Stimulated activated effector memory CD8-positive, alpha-beta T cell treated with anti-CD3 and anti-CD28 coated beads, Interleukin-12 subunit alpha, Interleukin-12 subunit beta, amount 100 ng/mL, for 72 hours (primary cell): ENCODE data around the gene CEBPE.
A peak's percentile ranks its signal among the peaks of the same experiment; 100 is the strongest.

Experiments used
- ATAC-seq: fragments of 150-1000 bp; cut with Tn5 transposase; 2 replicates; pipeline ENCODE4 v1.10.0; 2021
- DNase-seq, 2 donors: peaks; one replicate each; pipeline ENCODE4 v3.0.0; 2021 to 2022; ENCODE audit warnings: low spot score in 2 of 2
- H3K27ac Mint-ChIP-seq: one replicate; pipeline ENCODE4 v1.8.0; 2022; ENCODE audit warnings: mild to moderate bottlenecking, mixed read lengths
- H3K36me3 Mint-ChIP-seq: one replicate; pipeline ENCODE4 v1.8.0; 2022; ENCODE audit warnings: mild to moderate bottlenecking, mixed read lengths
- H3K4me1 Mint-ChIP-seq: one replicate; pipeline ENCODE4 v1.8.0; 2022; ENCODE audit warnings: mixed read lengths
- H3K4me3 Mint-ChIP-seq: one replicate; pipeline ENCODE4 v1.8.0; 2022; ENCODE audit warnings: mild to moderate bottlenecking, mixed read lengths
- H3K9me3 Mint-ChIP-seq: one replicate; pipeline ENCODE4 v1.8.0; 2022; ENCODE audit warnings: mixed read lengths

The CEBPE gene

DNA sequence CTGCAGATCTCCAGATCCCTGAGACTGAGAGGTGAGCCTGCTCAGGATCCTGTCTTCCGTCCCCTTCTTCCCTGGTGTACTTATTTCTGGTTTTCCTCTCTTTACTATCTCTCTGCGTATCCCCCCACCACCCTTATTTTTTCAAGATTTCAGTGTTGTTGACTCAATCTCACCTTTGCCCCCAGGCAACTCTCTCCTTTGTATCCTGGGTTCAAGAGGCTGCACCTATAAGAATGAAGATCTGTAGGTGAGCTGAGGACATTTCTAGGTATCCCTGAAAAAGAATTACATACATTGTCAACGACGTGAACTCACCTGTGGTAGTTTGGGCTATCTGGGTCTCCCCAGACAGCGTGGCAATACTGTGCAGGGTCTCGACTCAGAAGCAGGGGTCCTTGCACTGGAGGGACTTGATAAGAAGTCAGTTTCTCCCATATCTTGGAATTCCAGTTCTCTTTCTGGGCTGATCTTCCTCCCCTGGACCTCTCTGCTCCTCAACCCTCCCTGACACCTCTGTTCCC lies 14.9 kb downstream of the CEBPE start:
- no peak for ATAC-seq
- Mint-ChIP-seq H3K27ac (no peak overlapping the region), H3K4me1 (peaks cover 6% of the 10 kb centered on the region), H3K9me3 (no peaks in the 10 kb centered on the region), H3K36me3 (peaks cover 5% of the 10 kb centered on the region), H3K4me3 (no peak overlapping the region)
- DNase-seq = no peak

DNA sequence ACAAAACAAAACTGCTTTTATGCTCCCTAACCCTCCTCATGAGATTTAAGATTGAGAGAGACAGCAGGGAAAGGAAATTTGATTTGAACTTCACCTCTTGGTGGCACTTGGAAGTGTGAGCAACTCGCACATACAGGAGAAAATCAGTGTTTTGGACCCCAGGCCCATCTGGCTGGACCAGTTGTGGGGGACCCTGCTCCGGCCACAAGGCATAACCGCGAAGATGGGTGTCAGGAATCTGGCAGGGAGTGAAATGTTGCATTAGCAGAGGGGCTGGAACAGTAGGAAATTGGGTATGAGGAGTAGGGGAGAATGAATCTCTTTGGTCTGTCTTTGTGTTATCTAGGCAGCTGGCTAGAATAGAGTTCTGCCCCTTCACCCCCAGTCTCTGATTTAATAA lies 15.5 kb downstream of the CEBPE start:
- Mint-ChIP-seq H3K4me3 (no peak overlapping the region), H3K36me3 (peaks cover 11% of the 10 kb centered on the region), H3K27ac (no peak overlapping the region), H3K9me3 (no peaks in the 10 kb centered on the region), H3K4me1 (peaks cover 6% of the 10 kb centered on the region)
- ATAC-seq (no peak), DNase-seq (no peak)

DNA sequence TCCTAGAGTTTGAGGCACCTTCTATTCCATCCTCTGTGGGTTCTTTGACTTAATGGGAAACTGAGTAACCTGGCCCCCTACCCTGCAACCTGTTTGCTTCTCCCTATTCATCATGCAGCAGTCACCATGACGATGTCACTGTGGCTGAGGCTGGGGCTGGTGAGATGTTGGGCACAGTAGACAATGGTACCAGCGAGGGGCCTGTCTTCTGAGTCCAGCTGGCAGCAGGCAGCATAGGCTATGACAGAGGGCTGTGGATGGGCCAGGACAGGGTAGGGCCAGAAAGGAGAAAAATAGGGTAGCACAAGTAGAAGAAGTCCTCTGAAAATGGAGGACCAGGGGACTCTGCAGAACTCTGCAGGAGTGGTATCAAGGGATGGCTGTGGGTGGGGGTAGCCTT lies 16.3 kb downstream of the CEBPE start:
- peaks cover 18% of the 10 kb centered on the region for H3K36me3 Mint-ChIP-seq
- no peak for ATAC-seq
- no peaks in the 10 kb centered on the region for H3K9me3 Mint-ChIP-seq
- DNase-seq = no peak
- no peak overlapping the region for H3K27ac Mint-ChIP-seq
- no peak overlapping the region for H3K4me3 Mint-ChIP-seq
- H3K4me1 Mint-ChIP-seq = peaks cover 6% of the 10 kb centered on the region

DNA sequence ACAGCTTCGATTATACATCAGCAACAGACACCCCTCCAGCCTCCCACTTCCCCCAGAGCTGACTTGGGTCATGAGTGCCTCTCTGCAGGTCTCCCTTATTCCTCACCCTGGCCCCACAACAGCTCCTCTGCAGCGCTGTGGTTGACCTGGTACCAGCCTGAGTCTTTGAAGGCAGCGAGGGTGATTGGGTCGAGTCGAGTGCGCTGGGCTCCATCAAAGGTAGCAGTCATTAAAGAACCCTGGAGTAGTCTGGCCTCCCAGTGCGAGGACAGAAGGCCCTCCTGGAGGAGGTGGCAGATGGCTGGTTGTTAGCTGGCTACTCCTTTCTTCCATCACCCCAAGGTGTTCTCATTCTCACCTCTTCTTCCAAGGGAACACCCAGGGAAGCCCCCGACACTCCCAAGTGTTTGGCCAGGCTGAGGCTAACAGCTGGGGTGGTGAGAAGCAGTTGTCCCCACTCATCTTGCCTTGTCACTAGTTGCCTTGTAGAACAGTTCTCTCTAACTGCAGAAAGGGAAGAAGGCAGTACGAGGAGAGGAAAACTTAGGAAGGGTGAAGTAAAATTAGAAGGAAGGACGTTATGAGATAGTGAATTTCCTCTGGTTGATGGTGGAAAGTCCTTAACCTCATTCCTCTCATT lies 16.9 kb downstream of the CEBPE start:
- H3K27ac Mint-ChIP-seq = no peak overlapping the region
- H3K4me1 Mint-ChIP-seq = peaks cover 13% of the 10 kb centered on the region
- ATAC-seq = peak; percentile 12
- H3K9me3 Mint-ChIP-seq = no peaks in the 10 kb centered on the region
- DNase-seq = no peak
- peaks cover 25% of the 10 kb centered on the region for H3K36me3 Mint-ChIP-seq
- H3K4me3 Mint-ChIP-seq = no peak overlapping the region

DNA sequence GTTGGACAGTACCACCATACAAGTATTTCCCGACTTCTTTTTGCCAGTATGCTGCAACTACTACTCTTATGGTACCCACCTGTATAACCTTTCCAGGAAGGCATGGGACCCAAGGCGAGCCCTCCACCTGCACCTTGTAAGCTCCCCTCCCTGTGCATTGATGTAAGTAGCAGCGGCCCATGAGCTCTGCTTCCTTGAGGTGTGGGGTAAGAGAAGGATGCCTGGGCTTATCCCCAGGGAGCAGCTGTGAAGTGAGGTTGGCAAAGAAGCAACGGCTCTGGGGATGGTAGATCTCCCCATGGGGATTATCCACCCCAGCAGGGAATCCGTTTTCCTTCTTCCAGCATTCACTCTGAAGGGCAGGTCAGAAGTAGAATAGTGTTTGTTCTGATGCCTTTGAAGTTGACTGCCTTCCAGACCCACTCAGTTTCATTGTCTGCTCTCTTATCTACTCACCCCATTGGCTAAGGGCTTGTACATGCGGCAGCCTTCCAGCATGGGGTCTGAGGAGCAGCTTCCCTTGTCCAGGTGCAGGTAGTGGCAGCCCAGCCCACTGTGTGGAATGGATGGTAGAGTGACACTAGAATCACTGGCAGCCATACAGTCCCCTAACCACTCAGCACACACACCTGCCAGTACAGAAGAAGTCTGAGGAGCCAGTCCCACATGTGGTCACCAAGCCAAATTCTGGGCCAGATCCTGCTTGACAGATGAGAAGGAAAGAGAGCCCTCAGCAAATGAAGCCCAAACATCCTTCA lies 17.7 kb downstream of the CEBPE start:
- no peak overlapping the region for H3K27ac Mint-ChIP-seq
- no peak for DNase-seq
- ATAC-seq = no peak
- H3K4me1 Mint-ChIP-seq = peaks cover 20% of the 10 kb centered on the region
- H3K4me3 Mint-ChIP-seq = no peak overlapping the region
- H3K36me3 Mint-ChIP-seq = peaks cover 31% of the 10 kb centered on the region
- H3K9me3 Mint-ChIP-seq = no peaks in the 10 kb centered on the region

DNA sequence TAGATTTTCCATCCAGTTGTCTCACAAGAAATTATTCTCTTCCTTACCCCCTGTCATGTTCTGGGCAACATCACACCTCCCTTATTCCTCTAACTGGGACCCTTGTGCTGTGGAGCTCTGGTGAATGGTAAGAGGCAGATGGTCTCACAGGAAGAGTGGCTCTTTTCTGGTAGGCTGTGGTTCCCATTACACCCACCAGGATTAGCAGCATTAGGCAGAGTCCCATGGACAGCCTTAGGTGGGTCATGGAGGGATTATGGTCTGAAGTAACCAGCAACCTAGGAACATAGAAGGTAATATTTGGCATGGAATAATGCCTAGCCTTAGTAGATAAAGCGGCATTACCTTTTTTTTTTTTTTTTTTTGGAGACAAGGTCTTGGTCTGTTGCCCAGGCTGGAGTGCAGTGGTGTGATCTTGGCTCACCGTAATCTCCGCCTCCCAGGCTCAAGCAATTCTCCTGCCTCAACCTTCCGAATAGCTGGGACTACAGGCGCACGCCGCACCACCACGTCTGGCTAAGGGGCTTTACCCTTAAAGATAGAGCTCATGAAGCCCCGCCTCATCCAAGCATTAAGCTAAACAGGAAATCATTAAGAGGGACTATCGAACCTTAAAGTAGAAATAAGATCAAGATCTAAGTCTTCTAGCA lies 19.7 kb downstream of the CEBPE start:
- Mint-ChIP-seq H3K27ac (no peak overlapping the region), H3K4me1 (peaks cover 20% of the 10 kb centered on the region), H3K36me3 (peaks cover 31% of the 10 kb centered on the region), H3K9me3 (no peaks in the 10 kb centered on the region), H3K4me3 (no peak overlapping the region)
- ATAC-seq (no peak), DNase-seq (no peak)

DNA sequence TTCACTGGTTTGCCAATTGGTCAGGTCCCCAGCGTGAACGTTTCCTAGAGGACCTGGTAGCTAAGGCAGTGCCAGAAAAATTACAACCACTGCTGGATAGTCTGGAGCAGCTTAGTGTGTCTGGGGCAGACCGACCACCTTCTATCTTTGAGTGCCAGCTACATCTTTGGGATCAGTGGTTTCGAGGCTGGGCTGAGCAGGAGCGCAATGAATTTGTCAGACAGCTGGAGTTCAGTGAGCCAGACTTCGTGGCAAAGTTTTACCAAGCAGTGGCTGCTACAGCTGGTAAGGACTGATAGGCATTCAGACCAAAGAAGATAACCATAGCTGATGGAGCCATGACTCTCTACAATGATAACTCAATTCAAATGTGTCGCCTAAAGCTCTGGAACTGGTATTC lies 21.3 kb downstream of the CEBPE start:
- Mint-ChIP-seq H3K9me3 (no peaks in the 10 kb centered on the region), H3K4me3 (no peak overlapping the region), H3K36me3 (peaks cover 31% of the 10 kb centered on the region), H3K4me1 (peaks cover 20% of the 10 kb centered on the region), H3K27ac (no peak overlapping the region)
- DNase-seq = no peak
- ATAC-seq = no peak

DNA sequence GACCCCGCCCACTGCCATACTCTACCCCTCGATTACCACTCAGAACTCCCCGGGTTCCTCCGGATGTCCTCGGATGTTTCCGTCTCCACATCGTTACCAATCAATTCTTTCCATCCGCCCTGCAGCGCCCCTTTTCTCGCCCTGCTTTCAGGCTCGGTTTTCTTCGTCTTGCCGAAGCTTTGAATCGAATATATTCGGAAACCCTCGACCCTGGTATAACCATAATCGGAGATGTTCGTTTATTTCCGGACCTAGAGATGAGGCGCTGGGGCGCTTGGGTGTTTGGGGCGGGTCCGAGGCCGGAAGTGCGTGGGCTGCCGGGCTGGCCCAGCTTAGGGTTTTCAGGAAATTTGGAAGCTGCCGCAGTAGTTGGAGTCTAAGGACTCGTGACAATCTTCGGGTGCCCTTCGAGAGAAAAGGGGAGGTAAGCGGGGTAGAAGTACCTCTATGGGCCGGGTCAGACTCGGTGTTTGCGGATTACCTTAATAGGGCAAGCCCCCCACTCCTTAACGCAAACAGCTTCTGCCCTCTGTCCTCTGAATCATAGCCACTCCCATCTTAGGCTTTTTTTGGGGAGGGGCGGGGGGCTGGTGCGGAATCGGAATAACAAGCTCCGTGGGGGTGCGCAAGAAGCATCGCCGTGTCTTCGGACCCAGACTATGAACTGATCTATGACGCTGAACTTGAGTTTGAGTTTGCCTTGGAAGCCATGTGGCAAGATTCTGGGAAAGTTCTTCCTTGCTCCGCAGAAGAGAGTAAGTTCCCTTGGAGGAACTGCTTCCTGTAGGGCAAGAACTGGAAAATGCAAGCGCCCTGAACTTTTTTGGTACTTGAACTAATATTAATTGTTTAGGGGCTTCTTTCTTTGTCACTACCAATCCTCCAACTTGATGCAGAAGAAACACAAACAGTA lies 23.6 kb downstream of the CEBPE start, which contains the start of gene C14orf119:
TSS of gene C14orf119 (plus strand) at position 310 of the 913 bp plus-strand sequence. CDS start 2,154 bp downstream, outside the sequence.
- no peak for DNase-seq
- Mint-ChIP-seq H3K4me1 (peaks cover 23% of the 10 kb centered on the region), H3K9me3 (no peaks in the 10 kb centered on the region), H3K4me3 (no peak within 1 kb of the TSS), H3K36me3 (peaks cover 31% of the 10 kb centered on the region), H3K27ac (no peak within 1 kb of the TSS)
- ATAC-seq = peak; percentile 95

DNA sequence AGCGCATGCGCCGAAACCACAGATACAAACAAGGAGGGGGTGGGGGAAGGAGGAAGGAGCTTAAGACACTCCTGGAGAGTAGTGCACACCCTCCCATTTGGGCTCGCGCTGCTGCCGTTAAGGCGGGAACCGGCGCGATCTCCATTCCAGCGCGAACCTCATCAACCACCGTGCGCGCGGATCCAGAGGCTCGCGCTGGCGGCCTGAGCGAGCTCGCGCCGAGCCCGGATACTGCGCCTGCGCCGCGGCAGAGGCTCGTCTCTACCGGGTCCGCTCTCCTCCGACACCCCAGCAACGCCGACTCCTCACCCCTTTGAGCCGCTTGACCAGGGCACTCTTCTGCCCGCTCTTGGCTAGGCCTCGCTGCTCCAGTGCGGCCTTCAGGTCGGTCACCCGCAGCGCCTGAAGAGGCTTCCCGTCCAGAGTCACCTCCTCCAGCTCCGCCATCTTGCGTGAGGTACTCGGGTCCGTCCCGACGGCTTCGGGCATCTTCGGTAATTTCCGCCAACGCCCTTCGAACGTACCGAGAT lies 24.3 kb downstream of the CEBPE start, which contains the start of gene ACIN1:
TSS of gene ACIN1 (minus strand) at position 471 of the 530 bp plus-strand sequence. CDS start at position 447, 24 bp downstream.
- Mint-ChIP-seq H3K27ac (no peak within 1 kb of the TSS), H3K4me1 (peaks cover 25% of the 10 kb centered on the region), H3K36me3 (peaks cover 31% of the 10 kb centered on the region), H3K9me3 (no peaks in the 10 kb centered on the region), H3K4me3 (no peak within 1 kb of the TSS)
- DNase-seq (peak; percentile 99 to 100), ATAC-seq (peak; percentile 67)

DNA sequence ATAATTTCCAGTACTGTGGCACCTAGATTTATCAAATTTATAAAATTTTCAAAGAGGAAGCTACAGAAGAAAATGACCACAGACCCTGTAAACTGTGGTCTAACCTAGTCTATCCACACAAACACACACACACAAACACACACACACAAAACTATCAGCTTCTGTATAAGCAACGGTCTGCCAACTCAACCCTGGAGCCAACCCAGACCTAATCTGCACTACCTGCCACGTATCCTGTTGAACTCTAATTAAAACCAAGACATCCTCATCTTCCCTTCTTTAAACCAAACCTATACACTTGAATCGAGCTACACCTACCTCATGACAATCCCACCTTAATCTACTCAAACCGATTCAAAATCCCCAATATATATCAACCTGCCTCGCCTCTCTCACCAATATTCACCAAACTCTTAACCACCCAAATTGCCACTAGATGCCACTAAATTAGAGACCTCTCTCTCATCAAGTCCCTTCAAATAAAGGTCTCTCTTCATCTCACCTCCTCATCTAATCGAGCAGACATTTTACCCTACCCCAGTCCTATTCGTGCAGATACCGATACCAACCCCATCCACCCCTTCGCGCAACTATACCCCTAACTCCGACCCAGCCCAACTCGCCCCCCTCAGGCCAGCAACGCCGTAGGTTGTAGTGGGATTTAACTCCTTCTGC lies 24.9 kb downstream of the CEBPE start:
- Mint-ChIP-seq H3K4me1 (peaks cover 30% of the 10 kb centered on the region), H3K27ac (no peak overlapping the region), H3K9me3 (no peaks in the 10 kb centered on the region), H3K36me3 (peaks cover 26% of the 10 kb centered on the region), H3K4me3 (no peak overlapping the region)
- DNase-seq (no peak), ATAC-seq (no peak)

DNA sequence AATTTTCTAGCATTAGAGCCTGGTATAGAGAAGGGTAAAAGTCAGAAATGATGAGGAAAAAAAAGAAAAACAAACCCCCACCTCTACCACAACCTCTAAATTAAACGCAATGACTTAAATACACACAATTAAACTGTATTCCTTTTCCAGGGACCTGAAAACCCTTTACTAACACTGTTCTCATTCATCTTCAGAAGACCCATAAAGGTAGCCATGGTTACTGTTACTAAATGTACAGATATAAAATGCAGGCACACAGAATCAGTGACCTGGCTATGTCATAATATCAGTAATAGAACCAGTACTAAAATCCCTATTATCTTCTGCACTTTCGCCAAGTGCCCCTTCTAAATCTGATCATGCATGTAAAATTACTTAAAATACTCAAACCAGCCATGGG lies 25.5 kb downstream of the CEBPE start:
- H3K36me3 Mint-ChIP-seq = peaks cover 20% of the 10 kb centered on the region

DNA sequence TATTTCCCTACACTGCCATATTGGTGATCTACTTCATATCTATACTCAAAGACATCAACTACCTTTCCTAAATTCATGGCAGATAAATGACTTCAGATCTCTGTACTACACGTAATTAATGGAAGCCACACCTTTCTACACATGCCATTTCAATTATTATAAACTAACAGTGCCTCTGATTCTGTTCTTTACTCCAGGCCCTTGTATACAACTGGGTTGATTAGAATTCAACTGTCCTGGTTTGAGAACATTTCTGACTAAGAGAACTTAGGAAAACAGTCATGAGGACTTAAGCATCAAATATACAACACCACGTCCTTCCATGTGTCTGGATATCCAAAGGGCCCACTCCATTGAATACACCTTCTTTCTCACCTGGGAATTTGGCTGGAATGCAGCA lies 26.0 kb downstream of the CEBPE start:
- H3K9me3 Mint-ChIP-seq = no peaks in the 10 kb centered on the region
- no peak overlapping the region for H3K4me3 Mint-ChIP-seq
- peaks cover 30% of the 10 kb centered on the region for H3K4me1 Mint-ChIP-seq
- peaks cover 16% of the 10 kb centered on the region for H3K36me3 Mint-ChIP-seq
- H3K27ac Mint-ChIP-seq = no peak overlapping the region
- no peak for ATAC-seq
- DNase-seq = no peak

More for the DNA sequence above, 25.5 kb downstream of the CEBPE start:
- ATAC-seq (no peak), DNase-seq (no peak)
- peaks cover 30% of the 10 kb centered on the region for H3K4me1 Mint-ChIP-seq
- no peak overlapping the region for H3K27ac Mint-ChIP-seq
- no peaks in the 10 kb centered on the region for H3K9me3 Mint-ChIP-seq
- no peak overlapping the region for H3K4me3 Mint-ChIP-seq

DNA sequence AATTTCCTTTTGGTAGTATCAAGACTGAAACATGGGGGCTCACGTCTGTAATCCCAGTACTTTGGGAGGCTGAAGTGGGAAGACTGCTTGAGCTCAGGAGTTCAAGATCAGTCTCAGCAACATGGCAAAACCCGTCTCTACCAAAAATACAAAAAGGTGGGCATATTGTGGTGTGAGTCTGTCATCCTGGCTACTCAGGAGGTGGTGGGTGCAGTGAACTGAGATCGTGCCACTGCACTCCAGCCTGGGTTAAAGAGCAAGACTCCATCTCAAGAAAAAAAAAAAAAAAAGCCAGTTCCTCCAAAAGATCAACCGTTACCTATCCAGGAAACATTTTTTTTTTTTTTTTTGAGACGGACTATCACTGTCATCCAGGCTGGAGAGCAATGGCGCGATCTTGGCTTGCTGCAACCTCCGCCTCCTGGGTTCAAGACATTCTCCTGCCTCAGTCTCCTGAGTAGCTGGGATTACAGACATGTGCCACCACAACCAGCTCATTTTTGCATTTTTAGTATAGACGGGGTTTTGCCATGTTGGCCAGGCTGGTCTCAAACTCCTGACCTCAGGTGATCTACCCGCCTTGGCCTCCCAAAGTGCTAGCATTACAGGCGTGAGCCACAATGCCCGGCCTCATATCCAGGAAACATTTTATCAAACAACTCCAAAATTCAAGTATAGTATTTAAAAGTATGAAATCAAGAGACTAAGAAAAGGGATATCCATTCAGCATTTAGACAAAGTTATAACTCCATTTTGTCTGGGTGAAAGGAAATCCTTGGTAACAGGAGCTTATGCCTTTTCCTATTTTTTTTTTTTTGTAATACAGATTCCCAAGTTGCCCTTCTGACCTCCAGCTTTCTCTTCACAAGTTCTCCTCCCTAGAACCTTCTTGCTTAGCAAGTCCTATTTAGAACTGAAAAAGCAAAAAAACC lies 27.5 kb downstream of the CEBPE start:
- H3K36me3 Mint-ChIP-seq = peaks cover under 1% of the 10 kb centered on the region
- no peaks in the 10 kb centered on the region for H3K9me3 Mint-ChIP-seq
- H3K4me1 Mint-ChIP-seq = peaks cover 25% of the 10 kb centered on the region
- no peak for ATAC-seq
- H3K27ac Mint-ChIP-seq = no peak overlapping the region
- no peak overlapping the region for H3K4me3 Mint-ChIP-seq
- no peak for DNase-seq
